ENCODE measurements around the gene CDK9.
A peak's percentile ranks its signal among the peaks of the same experiment; 100 is the strongest.
"Not testable (repeated sequence)": the region's sequence is repeated elsewhere in the genome, so short reads cannot be mapped to it uniquely, and the experiment has no call there.

The CDK9 gene

DNA sequence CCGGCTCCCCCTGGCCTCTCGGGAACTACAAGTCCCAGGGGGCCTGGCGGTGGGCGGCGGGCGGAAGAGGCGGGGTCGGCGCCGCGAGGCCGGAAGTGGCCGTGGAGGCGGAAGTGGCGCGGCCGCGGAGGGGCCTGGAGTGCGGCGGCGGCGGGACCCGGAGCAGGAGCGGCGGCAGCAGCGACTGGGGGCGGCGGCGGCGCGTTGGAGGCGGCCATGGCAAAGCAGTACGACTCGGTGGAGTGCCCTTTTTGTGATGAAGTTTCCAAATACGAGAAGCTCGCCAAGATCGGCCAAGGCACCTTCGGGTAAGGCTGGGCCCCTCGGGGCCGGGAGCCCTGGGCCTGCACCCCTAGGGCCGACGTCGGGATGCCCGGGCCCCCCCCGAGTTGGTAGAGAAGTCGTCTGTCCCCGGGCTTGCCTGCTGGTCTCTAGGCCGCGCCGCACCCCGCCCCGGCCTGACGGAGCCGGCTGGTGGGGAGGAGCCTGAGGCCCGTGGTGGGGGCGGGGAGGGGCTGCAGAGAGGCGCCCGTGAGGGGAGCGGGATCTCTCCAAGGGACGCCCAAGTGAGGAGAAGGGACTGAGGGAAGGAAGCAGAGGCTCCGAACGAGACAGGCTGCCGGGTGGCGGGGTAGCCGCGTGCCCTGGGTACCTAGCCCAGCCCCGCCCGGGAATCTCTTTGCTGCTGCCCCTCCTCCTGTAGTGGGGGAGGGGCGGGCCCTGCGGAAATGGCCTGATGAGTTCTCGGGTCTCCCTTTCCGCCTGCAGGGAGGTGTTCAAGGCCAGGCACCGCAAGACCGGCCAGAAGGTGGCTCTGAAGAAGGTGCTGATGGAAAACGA, at the start of gene CDK9:
Gene CDK9, plus strand, starts transcription at position 102 of the 840 bp plus-strand sequence. Its CDS starts 115 bp downstream, at position 217.
- peak; percentile 90 for DNase-seq

GRCh38 chr9:127738666-127739065, 47.2 kb upstream of the CDK9 start:
- DNase-seq, result no peak

GRCh38 chr9:127739614-127740330, 46.1 kb upstream of the CDK9 start:
- DNase-seq, result no peak

- DNase-seq, result peak; percentile 76
Measured at GRCh38 chr9:127741831-127742434, 43.9 kb upstream of the CDK9 start.

GRCh38 chr9:127742435-127743088, 43.3 kb upstream of the CDK9 start:
- peak; percentile 98 for DNase-seq

DNA sequence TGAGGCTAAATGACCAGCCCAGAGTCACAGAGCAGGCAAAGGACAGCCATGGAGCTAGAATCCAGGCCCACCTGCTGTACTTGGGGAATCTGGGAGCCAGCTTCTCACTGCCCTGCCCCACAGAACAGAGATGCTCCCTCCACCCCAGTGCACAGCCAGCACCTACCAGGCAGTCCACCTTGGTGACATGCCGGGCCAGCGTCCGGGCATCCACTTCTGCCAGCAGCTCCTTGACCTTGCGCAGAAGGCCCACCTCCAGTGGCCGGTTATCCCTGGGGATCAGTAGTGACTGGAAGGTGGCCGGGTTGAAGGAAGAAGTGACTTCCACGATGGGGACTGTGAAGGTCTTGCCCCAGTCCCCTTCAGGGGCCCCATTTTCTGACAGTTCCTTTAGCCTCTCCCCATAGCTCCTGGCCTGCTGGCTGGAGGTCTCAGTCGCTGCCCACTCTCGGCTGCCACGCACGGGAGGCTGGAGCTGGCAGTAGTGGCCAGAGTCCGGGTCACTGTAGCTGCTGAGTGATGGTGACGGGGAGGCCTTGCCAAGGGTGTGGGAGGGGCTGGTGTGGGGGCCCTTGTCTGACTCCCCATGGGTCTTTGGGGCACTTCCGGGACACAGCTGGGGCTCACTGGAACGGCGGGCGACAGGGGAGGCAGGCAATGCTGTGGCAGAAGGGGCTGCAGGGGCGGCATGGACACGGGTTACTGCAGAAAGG, 41.3 kb upstream of the CDK9 start:
- DNase-seq, result no peak

DNA sequence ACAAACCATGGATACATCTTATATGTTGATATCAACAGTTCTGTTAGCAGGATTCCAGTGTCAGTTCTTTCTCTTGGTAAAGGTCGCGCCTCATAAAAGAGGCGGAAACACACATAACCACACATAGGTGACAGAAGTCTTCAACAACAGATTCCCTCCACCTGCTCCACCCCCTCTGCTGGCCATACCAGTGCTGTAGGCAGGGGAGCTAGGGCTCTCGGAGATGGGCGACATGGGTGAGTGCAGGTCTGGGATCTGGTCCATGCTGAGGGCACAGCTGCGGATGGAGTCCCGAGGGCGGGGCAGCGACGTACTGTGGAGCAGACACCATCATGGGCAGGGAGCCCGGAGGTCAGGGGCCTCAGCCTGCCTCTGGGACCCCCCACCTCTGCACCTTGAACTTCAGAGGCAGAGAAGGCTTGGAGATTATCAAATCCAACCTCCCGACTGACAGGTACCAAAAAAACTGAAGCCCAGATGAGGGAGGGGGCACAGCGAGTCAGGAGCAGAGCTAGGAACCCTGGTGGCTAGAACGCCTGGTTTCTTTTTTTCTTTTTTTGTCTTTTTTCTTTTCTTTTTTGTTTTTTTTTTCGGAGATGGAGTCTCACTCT, 38.8 kb upstream of the CDK9 start:
- DNase-seq, result peak; percentile 14

- no peak for DNase-seq
Measured at GRCh38 chr9:127749090-127749787, 36.6 kb upstream of the CDK9 start.

DNA sequence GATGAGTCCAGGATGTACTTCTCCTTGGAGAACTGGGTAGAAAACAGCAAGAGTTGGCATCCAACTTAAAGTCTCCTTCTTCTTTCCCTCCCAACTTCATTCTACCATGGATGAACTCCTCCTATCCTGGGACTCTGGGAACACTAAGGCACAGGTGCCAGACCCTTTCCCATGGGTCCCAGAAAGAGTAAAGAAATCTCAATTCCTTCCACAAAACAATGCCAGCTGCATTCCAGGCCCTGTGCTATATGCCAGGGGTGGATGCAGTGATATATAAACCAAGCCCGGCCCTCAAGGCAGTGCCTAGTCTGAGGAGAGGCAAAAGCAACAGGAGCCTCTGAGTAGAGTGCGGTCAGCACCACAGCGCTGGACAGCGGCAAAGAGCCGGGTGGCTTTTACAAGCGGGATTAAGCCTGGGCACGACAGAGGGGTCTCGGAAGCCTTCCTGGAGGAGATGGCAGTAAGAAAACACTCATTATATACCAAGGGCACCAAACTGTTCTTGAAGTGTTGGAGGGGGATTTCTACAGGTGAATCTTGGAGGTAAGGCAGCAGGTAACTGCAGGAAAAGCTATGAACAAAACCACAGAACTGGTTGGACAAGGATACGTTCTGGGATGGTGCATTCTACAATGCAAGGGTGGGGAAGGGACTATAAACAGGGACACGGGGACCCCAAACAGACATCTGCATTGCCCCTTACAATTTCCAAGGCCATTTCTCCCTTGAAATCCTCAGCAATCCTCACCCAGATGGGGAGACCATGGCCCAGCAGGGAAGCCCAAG, 34.4 kb upstream of the CDK9 start:
- no peak for DNase-seq

GRCh38 chr9:127753148-127753547, 32.7 kb upstream of the CDK9 start:
- no peak for DNase-seq

DNA sequence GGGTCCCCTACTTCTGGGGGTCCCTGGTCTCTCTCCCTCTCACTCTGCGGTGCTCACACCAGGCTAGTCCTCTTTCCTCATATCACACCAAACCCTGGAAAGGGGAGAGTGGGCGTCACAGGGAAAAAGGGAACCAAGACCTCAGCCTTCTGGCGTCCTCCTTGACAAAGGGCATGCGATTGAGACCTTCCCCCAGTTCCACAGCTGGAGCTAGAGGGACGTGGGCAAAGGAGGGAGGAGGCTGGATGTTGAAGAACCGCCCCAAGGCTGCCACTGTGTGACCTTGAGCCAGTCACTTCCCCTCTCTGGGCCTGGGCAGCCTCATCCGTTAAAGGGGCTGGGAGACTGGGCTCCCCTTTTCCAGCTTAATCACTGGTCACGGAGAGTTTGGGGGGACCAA, 32.2 kb upstream of the CDK9 start:
- DNase-seq, result no peak

DNA sequence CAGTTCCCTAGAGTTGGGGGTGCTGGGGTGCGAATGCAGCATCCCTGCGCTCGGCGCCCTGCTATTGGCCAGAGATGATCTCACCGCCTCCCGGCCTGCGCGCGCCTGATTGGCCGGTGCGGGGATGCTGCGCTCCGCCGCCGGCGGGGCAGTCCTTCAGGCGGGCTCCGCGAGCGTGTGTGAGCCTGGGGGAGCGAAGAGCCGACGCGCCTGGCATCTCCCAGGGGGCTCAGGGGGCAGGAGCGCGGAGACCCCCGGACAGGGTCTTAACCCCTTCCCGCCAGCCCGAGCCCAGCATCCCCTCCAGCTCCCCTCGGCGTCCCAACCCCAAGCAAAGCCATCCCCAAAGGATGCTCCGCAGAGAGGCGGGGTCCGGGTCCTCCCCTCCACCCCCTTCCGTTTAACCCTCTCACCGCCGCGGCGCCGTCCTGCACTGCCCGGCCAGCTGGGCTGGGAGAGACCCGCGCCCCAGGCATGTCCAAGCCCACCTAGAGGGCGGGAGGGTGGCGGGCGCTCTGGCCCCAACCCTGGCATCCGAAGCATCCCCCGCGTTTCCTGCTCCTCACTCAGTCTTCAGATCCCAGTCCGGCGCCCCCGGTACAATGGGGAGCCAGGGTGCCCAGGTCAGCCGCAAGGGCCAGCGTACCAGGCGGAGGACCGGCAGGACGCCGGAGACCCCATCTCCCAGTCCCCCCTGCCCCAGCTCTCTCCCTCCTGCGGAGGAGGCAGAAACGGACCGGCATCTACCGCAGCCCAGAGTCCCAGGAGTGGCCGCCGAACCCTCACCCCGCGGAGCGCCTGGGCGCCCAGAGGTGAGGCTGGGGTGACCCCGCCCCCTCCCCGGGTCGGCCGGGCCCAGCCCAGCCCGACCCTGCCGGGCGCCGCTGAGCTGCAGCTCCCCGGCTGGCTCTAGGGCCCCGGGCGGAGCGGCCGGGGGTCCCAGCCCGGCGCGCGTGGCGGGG, 31.5 kb upstream of the CDK9 start:
- DNase-seq, result peak; percentile 53

DNA sequence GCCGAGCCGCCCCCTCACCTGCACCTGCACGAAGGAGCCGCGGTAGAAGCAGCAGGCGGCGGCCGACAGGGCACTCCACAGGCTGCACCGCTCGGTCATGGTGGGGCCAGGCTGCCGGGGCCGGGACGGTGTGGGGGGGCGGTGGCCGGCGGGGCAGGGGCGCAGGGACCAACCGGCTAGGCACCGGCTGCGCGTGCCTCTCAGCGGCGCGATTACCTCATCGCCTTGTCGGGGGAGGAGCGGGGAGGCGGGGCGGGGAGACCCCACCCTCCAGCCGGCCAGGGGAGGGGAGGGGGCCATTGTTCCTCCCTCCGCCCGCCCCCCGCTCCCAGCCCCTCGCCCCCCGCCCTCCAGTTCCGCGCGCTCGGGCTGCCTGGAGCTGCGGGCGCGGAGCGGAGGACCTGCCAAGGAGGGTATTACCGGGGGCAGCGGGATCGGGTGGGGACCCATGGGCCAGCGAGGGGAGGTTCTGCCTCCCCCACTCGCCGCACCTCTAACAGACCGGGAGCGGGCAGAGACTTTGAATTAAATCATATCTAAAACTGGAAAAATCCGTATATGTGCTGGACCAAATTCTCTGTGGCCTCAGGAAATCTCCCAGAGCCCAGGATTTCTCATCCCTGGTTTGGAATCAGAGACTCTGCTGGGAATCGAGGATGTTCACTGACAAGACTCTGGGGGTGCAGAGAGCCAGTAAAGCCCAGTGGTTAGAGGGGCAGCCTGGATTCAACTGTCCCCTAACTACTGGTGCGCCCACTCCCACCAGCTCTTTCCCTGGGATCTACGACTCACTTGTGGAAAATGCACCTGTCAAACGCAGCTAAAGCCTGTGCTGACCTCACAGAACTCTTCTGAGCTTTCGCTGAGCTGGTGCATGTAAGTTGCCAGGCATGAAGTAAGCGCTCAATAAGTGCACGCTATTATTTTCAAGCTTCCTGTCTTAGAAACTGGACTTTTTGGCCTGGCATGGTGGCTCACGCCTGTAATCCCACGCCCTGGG, 30.5 kb upstream of the CDK9 start:
- peak; percentile 69 for DNase-seq

DNA sequence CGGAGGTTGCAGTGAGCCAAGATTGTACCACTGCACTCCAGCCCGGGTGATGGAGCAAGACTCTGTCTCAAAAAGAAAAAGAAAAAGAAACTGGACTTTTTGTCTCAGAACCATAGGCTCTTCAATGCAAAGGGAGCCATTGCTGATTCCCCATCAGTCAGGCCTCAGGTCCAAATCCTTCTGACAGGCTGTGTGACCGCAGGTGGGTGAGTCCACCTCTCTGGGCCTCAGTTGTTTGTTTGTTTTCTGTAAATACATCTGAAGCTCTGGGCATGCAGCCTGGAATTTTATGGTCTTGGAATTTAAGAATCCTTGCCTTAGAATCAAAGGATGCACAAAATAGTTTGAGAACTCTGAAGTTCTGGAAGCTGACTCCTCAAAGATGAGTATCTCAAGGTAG, 29.6 kb upstream of the CDK9 start:
- no peak for DNase-seq

GRCh38 chr9:127756776-127757175, 29.1 kb upstream of the CDK9 start:
- DNase-seq, result not testable (repeated sequence)

- no peak for DNase-seq
Measured at GRCh38 chr9:127758843-127759242, 27.0 kb upstream of the CDK9 start.

DNA sequence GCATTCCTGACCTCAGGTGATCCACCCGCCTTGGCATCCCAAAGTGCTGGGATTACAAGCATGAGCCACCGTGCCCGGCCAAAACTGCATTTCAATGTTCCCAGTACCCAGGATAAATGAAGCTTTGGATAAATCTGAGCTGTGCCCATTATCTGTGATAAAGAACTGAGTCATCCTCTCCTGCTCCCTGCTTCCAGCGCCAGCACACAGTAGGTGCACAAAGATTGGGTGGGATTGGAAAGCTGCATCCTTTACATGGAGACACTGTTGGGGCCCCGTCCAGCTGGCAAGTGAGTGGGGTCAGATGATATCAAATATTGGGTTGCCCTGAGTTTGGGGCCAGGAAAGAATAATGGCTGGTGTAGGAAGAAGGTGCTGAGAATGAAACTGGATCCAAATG, 24.8 kb upstream of the CDK9 start:
- DNase-seq, result no peak

- DNase-seq, result no peak
Measured at GRCh38 chr9:127761491-127761956, 24.3 kb upstream of the CDK9 start.
